Spleen (tissue), 11 donors: Measurements from ENCODE around the gene RYR2. TPM values are rescaled to one million over a fixed set of nuclear protein-coding genes. Genes with fewer than 3 reads are reported as not detected.

Experiments
- DNase-seq: peaks from one replicate; pipeline ENCODE4 v3.0.0-alpha.2; 2020
- H3K27ac ChIP-seq, 8 donors: fragments of 200-600 bp; sonication (generic) in 7 of 8; 1 replicate in 4 of 8; 2 replicates in 4 of 8; pipeline versions ENCODE4 v1.5.0 to v1.8.0; 2016 to 2021; ENCODE audit warnings: inconsistent platforms in 4 of 8, mild to moderate bottlenecking in 4 of 8, moderate library complexity in 1 of 8
- H3K27me3 ChIP-seq, 7 donors: fragments of 200-600 bp; sonication (generic) in 6 of 7; replicated peaks in 1 of 7; 1 replicate in 4 of 7; 2 replicates in 3 of 7; pipeline versions ENCODE4 v1.5.0 to v1.8.0; 2016 to 2021; ENCODE audit warnings: inconsistent platforms in 3 of 7, mild to moderate bottlenecking in 1 of 7
- H3K36me3 ChIP-seq, 6 donors: fragments of 200-600 bp; sonication (generic) in 5 of 6; 1 replicate in 4 of 6; 2 replicates in 2 of 6; pipeline versions ENCODE4 v1.5.0 to v1.8.0; 2016 to 2021; ENCODE audit warnings: inconsistent platforms in 2 of 6
- H3K4me1 ChIP-seq, 6 donors: fragments of 200-600 bp; sonication (generic) in 5 of 6; 1 replicate in 3 of 6; 2 replicates in 3 of 6; pipeline versions ENCODE4 v1.5.0 to v1.8.0; 2016 to 2021; ENCODE audit warnings: inconsistent platforms in 3 of 6
- H3K4me3 ChIP-seq, 8 donors: fragments of 200-600 bp; sonication (generic) in 7 of 8; 1 replicate in 4 of 8; 2 replicates in 4 of 8; pipeline versions ENCODE4 v1.5.0 to v1.8.0; 2016 to 2021; ENCODE audit warnings: inconsistent platforms in 4 of 8, mild to moderate bottlenecking in 4 of 8, moderate library complexity in 2 of 8
- H3K9me3 ChIP-seq, 8 donors: fragments of 200-600 bp; sonication (generic) in 7 of 8; 1 replicate in 4 of 8; 2 replicates in 4 of 8; pipeline versions ENCODE4 v1.5.0 to v1.8.0; 2016 to 2021; ENCODE audit warnings: inconsistent platforms in 4 of 8
- POLR2A ChIP-seq, 3 donors: fragments of 450-650 bp; IDR thresholded peaks; one replicate each; pipeline ENCODE4 v1.5.1; 2017; ENCODE audit warnings: antibody characterized with exemption in 3 of 3, mild to moderate bottlenecking in 1 of 3
- POLR2AphosphoS5 ChIP-seq, 3 donors: sonication (generic); formaldehyde crosslinking; IDR thresholded peaks; one replicate each; pipeline ENCODE4 v1.5.1; 2017; ENCODE audit warnings: antibody characterized with exemption in 3 of 3
- WGBS, 5 donors: extraction: QIAGEN DNeasy Blood & Tissue Kit in 3 of 5; methylation state at CpG; one replicate each; pipeline versions ENCODE4 v1.1.5 to v1.1.7; 2013 to 2018; 5-methylcytosine and 5-hydroxymethylcytosine counted together
- intact Hi-C: fragments of 100-400 bp; cut with DNase I; formaldehyde crosslinking; loops from one replicate; pipeline ENCODE4 v1.15.0; 2023; ENCODE audit warnings: low total_unique reads
- polyA plus RNA-seq, 3 donors: library from polyadenylated mRNA; stranded (reverse); fragments of 200-250 nt; gene quantifications; one replicate each; pipeline ENCODE4 v1.2.1, GENCODE V29; 2013
- total RNA-seq, 7 donors: library from RNA; depleted of rRNA in 3 of 7; stranded (reverse); fragments of >200 nt in 3 of 7; fragmentation: NEBNext Ultra II Directional in 4 of 7; extraction: Animal tissue kit (Norgen Biotek cat#: 25700) in 4 of 7; gene quantifications; one replicate each; pipeline versions ENCODE4 v1.1.0 to v1.2.1, GENCODE V29; 2016 to 2021
- TF ChIP-seq, protein P1 (sequence below), 11 experiments: fragments of 200-600 bp in 7 of 11; fragments of 450-650 bp in 4 of 11; sonication (generic) in 4 of 11; IDR thresholded peaks in 8 of 11; conservative IDR thresholded peaks in 3 of 11; 1 replicate in 7 of 11; 2 replicates in 4 of 11; pipeline versions ENCODE4 v1.4.0 to v1.8.0; 2016 to 2021; ENCODE audit warnings: antibody characterized with exemption in 11 of 11, inconsistent platforms in 4 of 11, mild to moderate bottlenecking in 1 of 11
- donor health status: healthy with polysubstance abuse.
- donor health status: DM: no; HTN: no; CAD: no; lungs with moderate emphysema.
- donor health status: DM: no; HTN: no; CAD: no.
- donor health status: Bipolar disorder and iron deficiency.
- donor health status: healthy.
- donor health status: DM: no; HTN: no; CAD: no.
- donor health status: DM: yes; HTN: yes; CAD: no.

The RYR2 gene
- total and polyA plus RNA-seq, 10 donors, result 0.12 to 7.1 (median 3.7) TPM

DNA sequence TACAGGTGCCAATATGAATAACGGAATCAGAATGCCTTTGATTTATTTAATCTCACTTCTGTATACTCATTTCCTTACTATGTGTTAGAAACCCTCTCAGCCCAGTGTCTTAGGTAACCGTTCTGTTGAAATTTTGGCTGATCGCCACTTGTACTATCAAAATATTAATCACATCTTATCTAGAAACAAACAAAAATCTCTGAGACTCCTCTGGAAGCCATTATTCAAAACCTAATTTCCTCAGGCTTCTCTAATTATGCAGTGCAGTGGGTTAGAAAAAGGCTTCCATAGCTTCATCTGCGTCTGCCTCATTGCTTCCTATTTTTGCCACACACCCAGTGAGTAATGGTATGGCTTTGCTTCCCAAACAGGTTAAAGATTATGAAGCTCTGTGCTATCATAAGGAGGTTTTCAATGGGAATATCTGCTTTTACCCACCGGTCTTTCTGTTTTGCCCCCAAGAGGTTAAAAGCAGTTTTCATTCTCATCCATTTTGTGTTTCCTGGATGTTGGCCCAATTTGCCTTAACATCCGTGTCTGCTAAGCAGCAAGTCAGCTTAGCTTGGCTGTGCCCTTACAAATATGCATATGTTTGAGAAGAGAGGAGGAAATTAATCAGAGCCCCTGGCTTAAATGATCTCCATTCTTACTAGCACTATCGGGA is 129.6 kb downstream of the RYR2 start:
- intact Hi-C loops, result no loop called here
- TF ChIP-seq, protein P1, sequence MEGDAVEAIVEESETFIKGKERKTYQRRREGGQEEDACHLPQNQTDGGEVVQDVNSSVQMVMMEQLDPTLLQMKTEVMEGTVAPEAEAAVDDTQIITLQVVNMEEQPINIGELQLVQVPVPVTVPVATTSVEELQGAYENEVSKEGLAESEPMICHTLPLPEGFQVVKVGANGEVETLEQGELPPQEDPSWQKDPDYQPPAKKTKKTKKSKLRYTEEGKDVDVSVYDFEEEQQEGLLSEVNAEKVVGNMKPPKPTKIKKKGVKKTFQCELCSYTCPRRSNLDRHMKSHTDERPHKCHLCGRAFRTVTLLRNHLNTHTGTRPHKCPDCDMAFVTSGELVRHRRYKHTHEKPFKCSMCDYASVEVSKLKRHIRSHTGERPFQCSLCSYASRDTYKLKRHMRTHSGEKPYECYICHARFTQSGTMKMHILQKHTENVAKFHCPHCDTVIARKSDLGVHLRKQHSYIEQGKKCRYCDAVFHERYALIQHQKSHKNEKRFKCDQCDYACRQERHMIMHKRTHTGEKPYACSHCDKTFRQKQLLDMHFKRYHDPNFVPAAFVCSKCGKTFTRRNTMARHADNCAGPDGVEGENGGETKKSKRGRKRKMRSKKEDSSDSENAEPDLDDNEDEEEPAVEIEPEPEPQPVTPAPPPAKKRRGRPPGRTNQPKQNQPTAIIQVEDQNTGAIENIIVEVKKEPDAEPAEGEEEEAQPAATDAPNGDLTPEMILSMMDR (IDR thresholded peaks at IDR 0.05 in 8 of 11, conservative IDR thresholded peaks at IDR 0.05 in 3 of 11), result no peak
- TF ChIP-seq POLR2A (IDR thresholded peaks at IDR 0.05) (no peak), POLR2AphosphoS5 (IDR thresholded peaks at IDR 0.05) (no peak)
- H3K9me3 ChIP-seq, result no peaks in the 10 kb centered on the region
- WGBS, 5 donors, result 66 to 77% (median 74%) methylated on average over 7 of the region's 7 CpGs
- no peaks in the 10 kb centered on the region for H3K4me1 ChIP-seq
- H3K4me3 ChIP-seq, result no peak overlapping the region
- H3K27me3 ChIP-seq, result no peaks in the 10 kb centered on the region
- H3K27ac ChIP-seq, result no peak overlapping the region
- DNase-seq, result no peak
- H3K36me3 ChIP-seq, result no peaks in the 10 kb centered on the region

GRCh38 chr1:237172118-237172485 is 130.1 kb downstream of the RYR2 start:
- Histone ChIP-seq H3K4me1 (no peaks in the 10 kb centered on the region), H3K36me3 (no peaks in the 10 kb centered on the region), H3K27me3 (no peaks in the 10 kb centered on the region), H3K9me3 (no peaks in the 10 kb centered on the region), H3K27ac (no peak overlapping the region), H3K4me3 (no peak overlapping the region)
- TF ChIP-seq, protein P1 (IDR thresholded peaks at IDR 0.05 in 8 of 11, conservative IDR thresholded peaks at IDR 0.05 in 3 of 11), result no peak
- TF ChIP-seq POLR2A (IDR thresholded peaks at IDR 0.05), result no peak
- no peak for TF ChIP-seq POLR2AphosphoS5 (IDR thresholded peaks at IDR 0.05)
- no peak for DNase-seq
- intact Hi-C loops, result no loop called here
- 66 to 81% (median 68%) methylated on average over 1 of the region's 1 CpG for WGBS, 5 donors

DNA sequence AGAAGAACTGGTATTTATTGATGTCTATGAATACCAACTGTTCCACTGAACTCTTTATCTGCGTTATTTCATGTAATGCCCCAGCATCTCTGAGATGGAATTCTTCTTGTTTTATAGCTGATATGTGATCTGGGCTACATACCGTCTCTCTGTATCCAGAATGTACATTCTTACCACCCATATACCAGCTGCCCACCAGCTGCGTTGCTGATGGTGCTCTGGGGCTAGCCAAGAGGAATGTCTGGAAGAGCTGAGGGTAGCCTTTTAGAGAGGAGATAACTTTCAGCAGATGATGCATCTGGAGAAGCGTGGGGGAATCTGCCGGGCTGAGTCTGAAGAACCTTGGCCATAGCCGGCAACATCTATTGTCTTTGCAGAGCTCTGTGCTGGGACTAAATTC is 137.5 kb downstream of the RYR2 start:
- intact Hi-C loops, result no loop called here
- Histone ChIP-seq H3K27ac (peak overlapping the region in 4 of 8 donors; percentile 6 to 52 (median 42)), H3K9me3 (no peaks in the 10 kb centered on the region), H3K4me1 (peaks cover 0 to 5% (median 0%) of the 10 kb centered on the region in 6 donors), H3K4me3 (no peak overlapping the region), H3K36me3 (no peaks in the 10 kb centered on the region), H3K27me3 (no peaks in the 10 kb centered on the region)
- DNase-seq, result no peak
- WGBS, 5 donors, result 82 to 93% (median 90%) methylated on average over 6 of the region's 6 CpGs
- no peak for TF ChIP-seq POLR2A (IDR thresholded peaks at IDR 0.05)
- no peak for TF ChIP-seq POLR2AphosphoS5 (IDR thresholded peaks at IDR 0.05)
- TF ChIP-seq, protein P1 (IDR thresholded peaks at IDR 0.05 in 8 of 11, conservative IDR thresholded peaks at IDR 0.05 in 3 of 11), result no peak

DNA sequence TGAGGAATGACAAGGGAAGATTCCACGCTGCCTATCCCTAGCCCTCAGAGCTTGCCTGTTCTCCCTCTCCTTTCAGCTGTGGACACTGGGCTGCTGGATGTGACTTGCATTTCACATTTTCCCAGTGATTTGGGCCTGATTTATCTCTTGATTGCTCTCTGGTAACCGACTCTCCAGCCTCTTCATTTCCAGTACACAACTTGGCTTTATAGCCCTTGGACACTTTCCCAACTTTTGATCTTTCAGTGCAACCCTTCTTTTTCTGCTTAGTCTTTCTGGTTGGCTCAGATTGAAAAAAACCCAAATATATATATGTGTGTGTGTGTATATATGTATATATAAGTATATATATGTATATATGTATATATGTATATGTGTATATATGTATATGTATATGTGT is 138.3 kb downstream of the RYR2 start:
- Histone ChIP-seq H3K27ac (peak overlapping the region in 4 of 8 donors; percentile 6 to 52 (median 42)), H3K9me3 (no peaks in the 10 kb centered on the region), H3K36me3 (no peaks in the 10 kb centered on the region), H3K4me3 (no peak overlapping the region), H3K4me1 (peaks cover 0 to 5% (median 0%) of the 10 kb centered on the region in 6 donors), H3K27me3 (no peaks in the 10 kb centered on the region)
- DNase-seq, result no peak
- no peak for TF ChIP-seq POLR2AphosphoS5 (IDR thresholded peaks at IDR 0.05)
- no peak for TF ChIP-seq POLR2A (IDR thresholded peaks at IDR 0.05)
- TF ChIP-seq, protein P1 (IDR thresholded peaks at IDR 0.05 in 8 of 11, conservative IDR thresholded peaks at IDR 0.05 in 3 of 11), result no peak
- WGBS, 5 donors, result 68 to 90% (median 80%) methylated on average over 2 of the region's 2 CpGs
- intact Hi-C loops, result no loop called here
